HEK293 (cell line): ENCODE measurements around the gene BTBD9.

Source experiments
- CTCF ChIA-PET: fragments of 350-600 bp; formaldehyde crosslinking; extraction: SDS; loops from one replicate; lab custom pipeline; 2021; ENCODE audit warnings: antibody characterized with exemption; lab: Yijun Ruan, JAX
- POLR2A ChIA-PET: fragments of 300-600 bp; formaldehyde crosslinking; extraction: SDS; loops from one replicate; lab custom pipeline; 2020; ENCODE audit warnings: antibody characterized with exemption, inconsistent platforms; lab: Yijun Ruan, JAX
- H3K27ac ChIP-seq: fragments of 200-500 bp; sonication (Bioruptor generic); 2 replicates; pipeline ENCODE4 v1.5.1; 2014; ENCODE audit warnings: low read depth, low read length, control low read depth, inconsistent platforms; ENCODE audit errors: extremely low read depth
- H3K36me3 ChIP-seq, 2 experiments: fragments of 200-500 bp in 1 of 2; sonication (Bioruptor generic) in 1 of 2; 1 replicate in 1 of 2; 2 replicates in 1 of 2; pipeline ENCODE4 v1.5.1; 2014 to 2017; ENCODE audit warnings: inconsistent platforms in 2 of 2, low read length in 2 of 2; ENCODE audit not compliant: control insufficient read depth in 2 of 2, insufficient read depth in 1 of 2
- H3K4me1 ChIP-seq: fragments of 200-500 bp; sonication (Bioruptor generic); 2 replicates; pipeline ENCODE4 v1.5.1; 2014; ENCODE audit warnings: mild to moderate bottlenecking, low read length, inconsistent platforms; ENCODE audit not compliant: control insufficient read depth, insufficient read depth
- H3K4me3 ChIP-seq: 2 replicates; pipeline ENCODE4 v1.5.1; 2011; ENCODE audit warnings: low read depth, mild to moderate bottlenecking, control low read depth, low read length, moderate library complexity
- H3K9me3 ChIP-seq: fragments of 200-500 bp; sonication (Bioruptor generic); 2 replicates; pipeline ENCODE4 v1.5.1; 2014; ENCODE audit warnings: low read depth, low read length, inconsistent platforms; ENCODE audit not compliant: control insufficient read depth, insufficient read depth
- FEZF1 ChIP-seq: fragments of 450-650 bp; formaldehyde crosslinking; IDR thresholded peaks from 2 replicates; pipeline ENCODE4 v1.5.1; 2016; ENCODE audit warnings: missing biosample characterization, missing genetic modification characterization
- HOXC10 ChIP-seq: sonication (generic); formaldehyde crosslinking; IDR thresholded peaks from 2 replicates; pipeline ENCODE4 v1.8.1; 2023; ENCODE audit warnings: mild to moderate bottlenecking, missing genetic modification reagents
- IKZF3 ChIP-seq: fragments of 450-650 bp; IDR thresholded peaks from 2 replicates; pipeline ENCODE4 v1.5.0; 2018; ENCODE audit warnings: missing biosample characterization, mild to moderate bottlenecking, missing genetic modification characterization, moderate library complexity
- KLF10 ChIP-seq: fragments of 450-650 bp; IDR thresholded peaks from 2 replicates; pipeline ENCODE4 v1.5.1; 2018; ENCODE audit warnings: missing biosample characterization, mild to moderate bottlenecking, missing genetic modification characterization
- KLF8 ChIP-seq: fragments of 450-650 bp; formaldehyde crosslinking; IDR thresholded peaks from 2 replicates; pipeline ENCODE4 v1.5.1; 2016; ENCODE audit warnings: missing biosample characterization, missing genetic modification characterization
- MEIS1 ChIP-seq: sonication (generic); formaldehyde crosslinking; IDR thresholded peaks from 2 replicates; pipeline ENCODE4 v1.8.1; 2022; ENCODE audit warnings: missing genetic modification reagents, mild to moderate bottlenecking, borderline replicate concordance
- SETDB1 ChIP-seq: IDR thresholded peaks from one replicate; pipeline ENCODE4 v1.6.1; 2017; ENCODE audit warnings: mild to moderate bottlenecking, low read length, moderate library complexity, mixed read lengths; ENCODE audit not compliant: insufficient read length
- SP7 ChIP-seq: fragments of 450-650 bp; formaldehyde crosslinking; IDR thresholded peaks from 2 replicates; pipeline ENCODE4 v1.5.1; 2016; ENCODE audit warnings: missing biosample characterization, missing genetic modification characterization
- TCF7L2 ChIP-seq: IDR thresholded peaks from 2 replicates; pipeline ENCODE4 v1.6.1; 2011; ENCODE audit warnings: low read depth, mild to moderate bottlenecking, inconsistent platforms, low read length, moderate library complexity, borderline replicate concordance
- TRIM28 ChIP-seq: IDR thresholded peaks from 2 replicates; pipeline ENCODE4 v1.6.1; 2011; ENCODE audit warnings: low read length, control low read depth, borderline replicate concordance
- ZBTB7A ChIP-seq: fragments of 450-650 bp; formaldehyde crosslinking; IDR thresholded peaks from 2 replicates; pipeline ENCODE4 v1.5.1; 2016; ENCODE audit warnings: low read depth, missing biosample characterization, missing genetic modification characterization
- ZFHX2 ChIP-seq: fragments of 450-650 bp; formaldehyde crosslinking; conservative IDR thresholded peaks from 2 replicates; pipeline ENCODE4 v1.5.1; 2016; ENCODE audit warnings: missing biosample characterization, missing genetic modification characterization
- ZNF311 ChIP-seq: fragments of 450-650 bp; formaldehyde crosslinking; IDR thresholded peaks from 2 replicates; pipeline ENCODE4 v1.5.1; 2017; ENCODE audit warnings: missing biosample characterization, missing genetic modification characterization, borderline replicate concordance
- ZNF350 ChIP-seq: fragments of 450-650 bp; formaldehyde crosslinking; IDR thresholded peaks from 2 replicates; pipeline ENCODE4 v1.5.0; 2017; ENCODE audit warnings: missing biosample characterization, mild to moderate bottlenecking, missing genetic modification characterization
- ZNF549 ChIP-seq: fragments of 450-650 bp; IDR thresholded peaks from 2 replicates; pipeline ENCODE4 v1.5.1; 2018; ENCODE audit warnings: missing biosample characterization, missing genetic modification characterization, mild to moderate bottlenecking, inconsistent platforms, moderate library complexity
- ZNF555 ChIP-seq: fragments of 450-650 bp; formaldehyde crosslinking; conservative IDR thresholded peaks from 2 replicates; pipeline ENCODE4 v1.5.1; 2017; ENCODE audit warnings: missing biosample characterization, mild to moderate bottlenecking, missing genetic modification characterization, inconsistent platforms
- ZNF629 ChIP-seq: fragments of 450-650 bp; formaldehyde crosslinking; IDR thresholded peaks from 2 replicates; pipeline ENCODE4 v1.5.1; 2017; ENCODE audit warnings: missing biosample characterization, missing genetic modification characterization
- ZNF747 ChIP-seq: fragments of 450-650 bp; formaldehyde crosslinking; IDR thresholded peaks from 2 replicates; pipeline ENCODE4 v1.5.1; 2016; ENCODE audit warnings: missing biosample characterization, missing genetic modification characterization
- ZSCAN16 ChIP-seq: fragments of 450-650 bp; formaldehyde crosslinking; IDR thresholded peaks from 2 replicates; pipeline ENCODE4 v1.5.1; 2016; ENCODE audit warnings: missing biosample characterization, missing genetic modification characterization
- TF ChIP-seq, protein P1 (sequence below): fragments of 450-650 bp; formaldehyde crosslinking; IDR thresholded peaks from 2 replicates; pipeline ENCODE4 v1.5.1; 2016; ENCODE audit warnings: missing biosample characterization, missing genetic modification characterization, borderline replicate concordance
- TF ChIP-seq, protein P2 (sequence below): fragments of 450-650 bp; formaldehyde crosslinking; IDR thresholded peaks from 2 replicates; pipeline ENCODE4 v1.5.1; 2016; ENCODE audit warnings: missing biosample characterization, missing genetic modification characterization
- TF ChIP-seq, protein P3 (sequence below): fragments of 450-650 bp; formaldehyde crosslinking; IDR thresholded peaks from 2 replicates; pipeline ENCODE4 v1.5.1; 2016; ENCODE audit warnings: missing biosample characterization, missing genetic modification characterization
- TF ChIP-seq, protein P4 (sequence below): fragments of 450-650 bp; formaldehyde crosslinking; IDR thresholded peaks from 2 replicates; pipeline ENCODE4 v1.5.1; 2017; ENCODE audit warnings: missing biosample characterization, missing genetic modification characterization
- TF ChIP-seq, protein P5 (sequence below): fragments of 450-650 bp; formaldehyde crosslinking; IDR thresholded peaks from 2 replicates; pipeline ENCODE4 v1.5.1; 2016; ENCODE audit warnings: missing biosample characterization, missing genetic modification characterization

Gene BTBD9

DNA sequence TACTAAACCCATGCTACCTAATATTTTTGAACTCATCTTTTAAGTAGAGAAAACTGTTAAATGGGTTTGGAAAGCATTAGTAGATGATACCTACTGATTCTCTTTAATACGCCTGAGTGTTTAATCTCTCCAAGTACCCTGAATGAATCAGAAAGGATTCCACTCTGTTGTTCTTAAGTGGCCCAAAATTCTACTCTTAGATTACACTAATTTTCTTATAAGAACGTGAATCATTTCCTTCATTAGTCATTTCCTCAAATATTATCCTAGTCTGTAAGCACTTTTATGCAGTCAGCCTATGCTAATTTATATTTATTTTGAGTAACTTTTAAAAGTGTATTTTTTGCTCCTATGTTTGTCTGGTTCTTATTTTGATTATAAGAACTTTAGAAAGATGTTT, 380.0 kb downstream of the BTBD9 start (continued):
- TF ChIP-seq, protein P1, sequence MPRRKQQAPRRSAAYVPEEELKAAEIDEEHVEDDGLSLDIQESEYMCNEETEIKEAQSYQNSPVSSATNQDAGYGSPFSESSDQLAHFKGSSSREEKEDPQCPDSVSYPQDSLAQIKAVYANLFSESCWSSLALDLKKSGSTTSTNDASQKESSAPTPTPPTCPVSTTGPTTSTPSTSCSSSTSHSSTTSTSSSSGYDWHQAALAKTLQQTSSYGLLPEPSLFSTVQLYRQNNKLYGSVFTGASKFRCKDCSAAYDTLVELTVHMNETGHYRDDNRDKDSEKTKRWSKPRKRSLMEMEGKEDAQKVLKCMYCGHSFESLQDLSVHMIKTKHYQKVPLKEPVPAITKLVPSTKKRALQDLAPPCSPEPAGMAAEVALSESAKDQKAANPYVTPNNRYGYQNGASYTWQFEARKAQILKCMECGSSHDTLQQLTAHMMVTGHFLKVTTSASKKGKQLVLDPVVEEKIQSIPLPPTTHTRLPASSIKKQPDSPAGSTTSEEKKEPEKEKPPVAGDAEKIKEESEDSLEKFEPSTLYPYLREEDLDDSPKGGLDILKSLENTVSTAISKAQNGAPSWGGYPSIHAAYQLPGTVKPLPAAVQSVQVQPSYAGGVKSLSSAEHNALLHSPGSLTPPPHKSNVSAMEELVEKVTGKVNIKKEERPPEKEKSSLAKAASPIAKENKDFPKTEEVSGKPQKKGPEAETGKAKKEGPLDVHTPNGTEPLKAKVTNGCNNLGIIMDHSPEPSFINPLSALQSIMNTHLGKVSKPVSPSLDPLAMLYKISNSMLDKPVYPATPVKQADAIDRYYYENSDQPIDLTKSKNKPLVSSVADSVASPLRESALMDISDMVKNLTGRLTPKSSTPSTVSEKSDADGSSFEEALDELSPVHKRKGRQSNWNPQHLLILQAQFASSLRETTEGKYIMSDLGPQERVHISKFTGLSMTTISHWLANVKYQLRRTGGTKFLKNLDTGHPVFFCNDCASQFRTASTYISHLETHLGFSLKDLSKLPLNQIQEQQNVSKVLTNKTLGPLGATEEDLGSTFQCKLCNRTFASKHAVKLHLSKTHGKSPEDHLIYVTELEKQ (tag by site-specific recombination): no peak
- no peak for TF ChIP-seq ZNF350

DNA sequence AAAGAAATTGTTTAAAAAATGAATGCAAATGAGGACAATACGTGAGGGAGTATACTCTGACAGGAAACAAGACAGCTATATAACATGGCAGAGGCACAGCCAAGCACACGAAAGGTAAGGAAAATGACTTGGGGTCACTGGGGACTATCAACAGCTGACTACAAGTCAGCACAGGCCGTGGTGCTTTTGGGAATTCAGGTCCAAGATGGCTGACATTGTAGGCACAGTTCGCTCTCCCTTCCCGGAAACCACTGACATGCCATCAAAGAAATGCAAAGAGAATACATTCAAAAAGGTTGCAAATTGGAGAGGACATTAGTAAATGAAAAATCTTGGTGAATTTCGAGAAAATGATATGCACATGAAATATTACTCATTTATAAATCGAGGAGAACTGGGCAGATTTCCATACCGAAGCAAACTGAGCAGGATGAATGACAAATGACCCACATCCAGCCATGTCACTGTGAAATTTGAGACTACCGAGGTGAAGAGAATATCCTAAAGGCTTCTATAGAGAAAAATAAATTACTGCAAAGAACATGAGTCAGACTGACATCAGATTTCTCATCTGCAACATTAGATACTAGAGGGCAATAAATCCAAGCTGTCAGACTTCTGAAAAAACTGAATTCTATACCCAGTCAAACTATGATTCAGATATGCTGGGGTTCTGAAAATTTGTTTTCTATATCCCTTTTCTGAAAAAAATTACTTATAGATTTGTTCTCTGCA, 391.1 kb downstream of the BTBD9 start:
- CTCF ChIA-PET: no interaction called here
- POLR2A ChIA-PET: no interaction called here

DNA sequence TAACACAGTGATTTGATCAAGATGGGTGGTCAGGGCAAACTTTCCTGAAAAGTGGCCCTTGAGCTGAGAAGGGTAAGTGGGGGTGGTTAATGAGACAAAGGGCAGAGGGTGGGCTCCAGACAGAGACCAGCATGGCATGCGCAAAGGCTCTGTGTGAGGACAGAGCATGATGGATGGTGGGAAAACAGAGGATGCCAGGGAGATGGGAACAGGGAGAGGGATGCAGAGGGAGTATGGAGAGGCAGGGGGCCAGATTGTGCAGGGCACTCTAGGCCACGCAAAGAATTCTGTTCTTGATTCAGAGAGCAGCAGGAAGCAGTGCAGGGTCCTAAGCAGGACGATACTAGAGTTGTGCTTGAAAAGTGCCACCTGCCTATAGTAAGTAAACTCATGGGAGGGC, 394.4 kb downstream of the BTBD9 start:
- H3K27ac ChIP-seq: no peak overlapping the region
- H3K9me3 ChIP-seq: no peaks in the 10 kb centered on the region
- POLR2A ChIA-PET: no interaction called here
- H3K36me3 ChIP-seq: no peaks in the 10 kb centered on the region
- CTCF ChIA-PET: no interaction called here
- H3K4me1 ChIP-seq: no peaks in the 10 kb centered on the region
- H3K4me3 ChIP-seq: no peak overlapping the region
- no peak for TF ChIP-seq HOXC10 (CRISPR knock-in tag)
- no peak for TF ChIP-seq KLF10
- TF ChIP-seq ZNF555: no peak
- TF ChIP-seq FEZF1 (tag by site-specific recombination): no peak
- TF ChIP-seq ZFHX2 (tag by site-specific recombination): no peak
- TF ChIP-seq, protein P2, sequence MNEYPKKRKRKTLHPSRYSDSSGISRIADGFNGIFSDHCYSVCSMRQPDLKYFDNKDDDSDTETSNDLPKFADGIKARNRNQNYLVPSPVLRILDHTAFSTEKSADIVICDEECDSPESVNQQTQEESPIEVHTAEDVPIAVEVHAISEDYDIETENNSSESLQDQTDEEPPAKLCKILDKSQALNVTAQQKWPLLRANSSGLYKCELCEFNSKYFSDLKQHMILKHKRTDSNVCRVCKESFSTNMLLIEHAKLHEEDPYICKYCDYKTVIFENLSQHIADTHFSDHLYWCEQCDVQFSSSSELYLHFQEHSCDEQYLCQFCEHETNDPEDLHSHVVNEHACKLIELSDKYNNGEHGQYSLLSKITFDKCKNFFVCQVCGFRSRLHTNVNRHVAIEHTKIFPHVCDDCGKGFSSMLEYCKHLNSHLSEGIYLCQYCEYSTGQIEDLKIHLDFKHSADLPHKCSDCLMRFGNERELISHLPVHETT (tag by site-specific recombination): no peak
- no peak for TF ChIP-seq TCF7L2
- TF ChIP-seq ZNF549 (tag by site-specific recombination): no peak

More for the DNA sequence above, 391.1 kb downstream of the BTBD9 start:
- Histone ChIP-seq H3K4me1 (no peaks in the 10 kb centered on the region), H3K36me3 (no peaks in the 10 kb centered on the region), H3K27ac (no peak overlapping the region), H3K9me3 (no peaks in the 10 kb centered on the region), H3K4me3 (no peak overlapping the region)
- TF ChIP-seq TRIM28: peak; percentile 35; the same call in 1 of the 2 replicates
- TF ChIP-seq, protein P3, sequence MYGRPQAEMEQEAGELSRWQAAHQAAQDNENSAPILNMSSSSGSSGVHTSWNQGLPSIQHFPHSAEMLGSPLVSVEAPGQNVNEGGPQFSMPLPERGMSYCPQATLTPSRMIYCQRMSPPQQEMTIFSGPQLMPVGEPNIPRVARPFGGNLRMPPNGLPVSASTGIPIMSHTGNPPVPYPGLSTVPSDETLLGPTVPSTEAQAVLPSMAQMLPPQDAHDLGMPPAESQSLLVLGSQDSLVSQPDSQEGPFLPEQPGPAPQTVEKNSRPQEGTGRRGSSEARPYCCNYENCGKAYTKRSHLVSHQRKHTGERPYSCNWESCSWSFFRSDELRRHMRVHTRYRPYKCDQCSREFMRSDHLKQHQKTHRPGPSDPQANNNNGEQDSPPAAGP (tag by site-specific recombination): no peak
- no peak for TF ChIP-seq ZBTB7A (tag by site-specific recombination)
- TF ChIP-seq, protein P2 (tag by site-specific recombination): 0 out of 2 replicates have a peak, but pooled peaks have one; percentile 38
- no peak for TF ChIP-seq IKZF3
- peak; percentile 27; the same call in 1 of the 2 replicates for TF ChIP-seq SP7 (tag by site-specific recombination)
- peak; percentile 32 for TF ChIP-seq SETDB1
- TF ChIP-seq ZNF747: no peak
- no peak for TF ChIP-seq ZSCAN16 (tag by site-specific recombination)
- 0 out of 2 replicates have a peak, but pooled peaks have one; percentile 33 for TF ChIP-seq KLF8 (tag by site-specific recombination)
- TF ChIP-seq MEIS1 (CRISPR knock-in tag): 0 out of 2 replicates have a peak, but pooled peaks have one; percentile 72
- TF ChIP-seq ZNF311 (tag by site-specific recombination): no peak
- TF ChIP-seq, protein P4, sequence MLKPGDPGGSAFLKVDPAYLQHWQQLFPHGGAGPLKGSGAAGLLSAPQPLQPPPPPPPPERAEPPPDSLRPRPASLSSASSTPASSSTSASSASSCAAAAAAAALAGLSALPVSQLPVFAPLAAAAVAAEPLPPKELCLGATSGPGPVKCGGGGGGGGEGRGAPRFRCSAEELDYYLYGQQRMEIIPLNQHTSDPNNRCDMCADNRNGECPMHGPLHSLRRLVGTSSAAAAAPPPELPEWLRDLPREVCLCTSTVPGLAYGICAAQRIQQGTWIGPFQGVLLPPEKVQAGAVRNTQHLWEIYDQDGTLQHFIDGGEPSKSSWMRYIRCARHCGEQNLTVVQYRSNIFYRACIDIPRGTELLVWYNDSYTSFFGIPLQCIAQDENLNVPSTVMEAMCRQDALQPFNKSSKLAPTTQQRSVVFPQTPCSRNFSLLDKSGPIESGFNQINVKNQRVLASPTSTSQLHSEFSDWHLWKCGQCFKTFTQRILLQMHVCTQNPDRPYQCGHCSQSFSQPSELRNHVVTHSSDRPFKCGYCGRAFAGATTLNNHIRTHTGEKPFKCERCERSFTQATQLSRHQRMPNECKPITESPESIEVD (tag by site-specific recombination): peak; percentile 76
- TF ChIP-seq ZNF629 (tag by site-specific recombination): peak; percentile 32; the same call in 1 of the 2 replicates
- TF ChIP-seq, protein P5, sequence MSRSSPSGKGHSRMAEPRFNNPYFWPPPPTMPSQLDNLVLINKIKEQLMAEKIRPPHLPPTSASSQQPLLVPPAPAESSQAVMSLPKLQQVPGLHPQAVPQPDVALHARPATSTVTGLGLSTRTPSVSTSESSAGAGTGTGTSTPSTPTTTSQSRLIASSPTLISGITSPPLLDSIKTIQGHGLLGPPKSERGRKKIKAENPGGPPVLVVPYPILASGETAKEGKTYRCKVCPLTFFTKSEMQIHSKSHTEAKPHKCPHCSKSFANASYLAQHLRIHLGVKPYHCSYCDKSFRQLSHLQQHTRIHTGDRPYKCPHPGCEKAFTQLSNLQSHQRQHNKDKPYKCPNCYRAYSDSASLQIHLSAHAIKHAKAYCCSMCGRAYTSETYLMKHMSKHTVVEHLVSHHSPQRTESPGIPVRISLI (tag by site-specific recombination): peak; percentile 73; the same call in 1 of the 2 replicates
